AG10803 (cell line): ENCODE measurements around the gene SCGB2A2.

Experiments used
- DNase-seq: peaks from one replicate; pipeline ENCODE4 v3.0.0; 2010; ENCODE audit warnings: low read depth
- H3K4me3 ChIP-seq: 2 replicates; pipeline ENCODE4 v1.5.1; 2011; ENCODE audit warnings: mild to moderate bottlenecking, low read length, control low read depth
- CTCF ChIP-seq: conservative IDR thresholded peaks from 2 replicates; pipeline ENCODE4 v1.5.1; 2011; ENCODE audit warnings: mild to moderate bottlenecking, low read length, control low read depth, inconsistent platforms

The SCGB2A2 gene

GRCh38 chr11:62241095-62241494, 28.9 kb upstream of the SCGB2A2 start:
- DNase-seq, result no peak
- TF ChIP-seq CTCF, result no peak

GRCh38 chr11:62242021-62242420, 27.9 kb upstream of the SCGB2A2 start, which contains the start of gene SCGB1D2:
Gene SCGB1D2, plus strand, starts transcription at chr11:62242239. Its CDS starts 69 bp downstream, at chr11:62242308.
- TF ChIP-seq CTCF, result no peak
- DNase-seq, result no peak
- H3K4me3 ChIP-seq, result no peak within 1 kb of the TSS

More at GRCh38 chr11:62241095-62241494, 28.9 kb upstream of the SCGB2A2 start:
- no peak overlapping the region for H3K4me3 ChIP-seq

GRCh38 chr11:62245271-62245753, 24.6 kb upstream of the SCGB2A2 start:
- DNase-seq, result peak; percentile 10
- TF ChIP-seq CTCF, result peak; percentile 12

GRCh38 chr11:62251698-62252097, 18.3 kb upstream of the SCGB2A2 start:
- no peak overlapping the region for H3K4me3 ChIP-seq
- no peak for DNase-seq
- no peak for TF ChIP-seq CTCF

More at GRCh38 chr11:62245271-62245753, 24.6 kb upstream of the SCGB2A2 start:
- no peak overlapping the region for H3K4me3 ChIP-seq

- TF ChIP-seq CTCF, result no peak
- DNase-seq, result no peak
- H3K4me3 ChIP-seq, result no peak overlapping the region
Observed at GRCh38 chr11:62253999-62254542, 15.9 kb upstream of the SCGB2A2 start.

- no peak for TF ChIP-seq CTCF
- H3K4me3 ChIP-seq, result no peak overlapping the region
- DNase-seq, result no peak
Observed at GRCh38 chr11:62256281-62256680, 13.7 kb upstream of the SCGB2A2 start.

GRCh38 chr11:62260261-62260953, 9.6 kb upstream of the SCGB2A2 start:
- no peak for DNase-seq

More at GRCh38 chr11:62260261-62260953, 9.6 kb upstream of the SCGB2A2 start:
- no peak overlapping the region for H3K4me3 ChIP-seq
- no peak for TF ChIP-seq CTCF
